ENCODE results near the gene GNB1L. TPM values are rescaled to one million over a fixed set of nuclear protein-coding genes. Genes with fewer than 3 reads are reported as not detected.

Gene GNB1L
- total and polyA plus RNA-seq, 9 of the 15 experiments (the other 6 are each of a cell fraction or from before 2014, with no cell fraction given) = 0.56 to 50.5 (median 10.2) TPM

- TF ChIP-seq CREB5 (CRISPR knock-in tag; IDR thresholded peaks at IDR 0.05) (no peak), HOXB6 (CRISPR knock-in tag; IDR thresholded peaks at IDR 0.05; ENCODE audit: borderline replicate concordance) (no peak), RFX1 (IDR thresholded peaks at IDR 0.05) (no peak), BMI1 (IDR thresholded peaks at IDR 0.05; ENCODE audit: low read length) (no peak), SNIP1 (IDR thresholded peaks at IDR 0.05; ENCODE audit: low read depth) (no peak), BRF2 (IDR thresholded peaks at IDR 0.05; ENCODE audit: borderline replicate concordance, insufficient read depth, insufficient read length) (no peak), RBBP5 (IDR thresholded peaks at IDR 0.05; ENCODE audit: borderline replicate concordance, insufficient read depth, low read length, poor library complexity, severe bottlenecking) (peak; percentile 38), PTRF (tag; IDR thresholded peaks at IDR 0.05) (no peak), ZNF639 (CRISPR knock-in tag; conservative IDR thresholded peaks at IDR 0.05 in 1 of 2, IDR thresholded peaks at IDR 0.05 in 1 of 2) (0 out of 4 replicates have a peak, but pooled peaks of 1 of the 2 experiments have one; percentile 84), HMGN3 (IDR thresholded peaks at IDR 0.05; ENCODE audit: borderline replicate concordance, extremely low read depth, insufficient read length, low read depth, low read length) (peak; percentile 56), CXXC5 (CRISPR knock-in tag; IDR thresholded peaks at IDR 0.05) (no peak), CHD4 (IDR thresholded peaks at IDR 0.05; ENCODE audit: insufficient read depth, insufficient replicate concordance, low read depth, low read length, poor library complexity, severe bottlenecking) (no peak), CCNT2 (IDR thresholded peaks at IDR 0.05; ENCODE audit: borderline replicate concordance, extremely low read depth, insufficient read length, low read depth, low read length) (no peak), PHF8 (IDR thresholded peaks at IDR 0.05; ENCODE audit: borderline replicate concordance, low read length) (peak; percentile 22; the same call in 1 of the 2 replicates), POLR2G (IDR thresholded peaks at IDR 0.05; ENCODE audit: low read depth, low read length) (no peak), POLR3G (IDR thresholded peaks at IDR 0.05; ENCODE audit: extremely low read depth, insufficient read length, insufficient replicate concordance) (no peak), ZNF324 (CRISPR knock-in tag; IDR thresholded peaks at IDR 0.05) (no peak), PTBP1 (IDR thresholded peaks at IDR 0.05; ENCODE audit: low read depth, low read length) (0 out of 2 replicates have a peak, but pooled peaks have one; percentile 26), SMAD2 (IDR thresholded peaks at IDR 0.05; ENCODE audit: low read depth, low read length) (no peak), ZBTB2 (IDR thresholded peaks at IDR 0.05) (no peak)
These were observed 15.7 kb upstream of the GNB1L start (continued) for GRCh38 chr22:19870153-19871022.
